Neural cell (in vitro differentiated cells): ENCODE data around the gene GBE1. TPM values are rescaled to one million over a fixed set of nuclear protein-coding genes. Genes with fewer than 3 reads are reported as not detected.

Experiments used
- H2AFZ ChIP-seq: fragments of 200-600, 300-800 bp; sonication (generic), shearing (Covaris generic); 2 replicates; pipeline ENCODE4 v1.6.0; 2014; ENCODE audit warnings: low read depth, mild to moderate bottlenecking, antibody characterized with exemption, low read length, moderate library complexity
- H3F3A ChIP-seq: fragments of 200-600 bp; shearing (Covaris generic); 2 replicates; pipeline ENCODE4 v1.6.1; 2016; ENCODE audit warnings: mild to moderate bottlenecking, moderate library complexity, mixed read lengths, antibody characterized with exemption, low read length; ENCODE audit not compliant: insufficient read depth, poor library complexity, severe bottlenecking
- H3K27ac ChIP-seq: fragments of 200-600, 300-800 bp; sonication (generic), shearing (Covaris generic); 2 replicates; pipeline ENCODE4 v1.5.1; 2014; ENCODE audit warnings: mild to moderate bottlenecking, low read length, moderate library complexity
- H3K27me3 ChIP-seq: fragments of 300-800, 200-600 bp; sonication (generic), shearing (Covaris generic); 2 replicates; pipeline ENCODE4 v1.6.0; 2014; ENCODE audit warnings: mild to moderate bottlenecking, low read depth, low read length, moderate library complexity; ENCODE audit not compliant: insufficient read depth
- H3K36me3 ChIP-seq: fragments of 300-800, 200-600 bp; sonication (generic), shearing (Covaris generic); 2 replicates; pipeline ENCODE4 v1.5.1; 2014; ENCODE audit warnings: mild to moderate bottlenecking, antibody characterized with exemption, low read length, moderate library complexity; ENCODE audit not compliant: insufficient read depth
- H3K4me2 ChIP-seq: fragments of 300-800, 200-600 bp; sonication (generic), shearing (Covaris generic); 2 replicates; pipeline ENCODE4 v1.6.0; 2014; ENCODE audit warnings: mild to moderate bottlenecking, low read length
- H3K4me3 ChIP-seq: fragments of 300-800, 200-600 bp; sonication (generic), shearing (Covaris generic); 2 replicates; pipeline ENCODE4 v1.5.1; 2014; ENCODE audit warnings: mild to moderate bottlenecking, low read length, moderate library complexity
- H3K79me2 ChIP-seq: fragments of 200-600 bp; shearing (Covaris generic); replicated peaks from 2 replicates; pipeline ENCODE4 v1.6.0; 2014; ENCODE audit warnings: mild to moderate bottlenecking, low read length, moderate library complexity; ENCODE audit not compliant: insufficient read depth
- H3K9ac ChIP-seq: fragments of 300-800, 200-600 bp; sonication (generic), shearing (Covaris generic); 2 replicates; pipeline ENCODE4 v1.6.1; 2016; ENCODE audit warnings: mild to moderate bottlenecking, low read length, mixed read lengths
- H3K9me2 ChIP-seq: fragments of 200-600 bp; shearing (Covaris generic); 2 replicates; pipeline ENCODE4 v1.6.1; 2016; ENCODE audit warnings: mild to moderate bottlenecking, low read length, mixed read lengths; ENCODE audit not compliant: insufficient read depth
- H3K9me3 ChIP-seq: fragments of 200-600, 300-800 bp; sonication (generic), shearing (Covaris generic); 2 replicates; pipeline ENCODE4 v1.6.1; 2016; ENCODE audit warnings: mild to moderate bottlenecking, mixed run types, low read length, moderate library complexity, mixed read lengths
- H4K20me1 ChIP-seq: fragments of 200-600 bp; shearing (Covaris generic); 2 replicates; pipeline ENCODE4 v1.6.1; 2016; ENCODE audit warnings: mild to moderate bottlenecking, mixed run types; ENCODE audit not compliant: insufficient read depth
- EP300 ChIP-seq: fragments of 450-650 bp; conservative IDR thresholded peaks from 2 replicates; pipeline ENCODE4 v1.6.1; 2014; ENCODE audit warnings: antibody characterized with exemption, mild to moderate bottlenecking, moderate library complexity; ENCODE audit not compliant: poor library complexity, severe bottlenecking
- EZH2 ChIP-seq: fragments of 200-600, 300-800 bp; shearing (Covaris generic), sonication (generic); IDR thresholded peaks from 2 replicates; pipeline ENCODE4 v1.6.1; 2014; ENCODE audit warnings: antibody characterized with exemption, low read length, borderline replicate concordance, mild to moderate bottlenecking; ENCODE audit not compliant: insufficient read depth, poor library complexity, severe bottlenecking
- POLR2AphosphoS5 ChIP-seq: IDR thresholded peaks from 2 replicates; pipeline ENCODE4 v1.6.1; 2012
- RAD21 ChIP-seq: fragments of 450-650 bp; conservative IDR thresholded peaks from 2 replicates; pipeline ENCODE4 v1.6.1; 2014; ENCODE audit warnings: antibody characterized with exemption, mild to moderate bottlenecking, moderate library complexity
- SMC3 ChIP-seq: fragments of 450-650 bp; conservative IDR thresholded peaks from 2 replicates; pipeline ENCODE4 v1.6.1; 2014; ENCODE audit warnings: antibody characterized with exemption, mild to moderate bottlenecking, moderate library complexity; ENCODE audit not compliant: poor library complexity
- polyA plus RNA-seq: library from polyadenylated mRNA; depleted of rRNA; stranded (reverse); fragments of >200 nt; gene quantifications from 2 replicates; pipeline ENCODE4 v1.2.3, GENCODE V29; 2014
- TF ChIP-seq, protein P1 (sequence below): IDR thresholded peaks from 2 replicates; pipeline ENCODE4 v1.6.1; 2012; ENCODE audit warnings: borderline replicate concordance
- TF ChIP-seq, protein P2 (sequence below): fragments of 450-650 bp; IDR thresholded peaks from 2 replicates; pipeline ENCODE4 v1.5.1; 2014; ENCODE audit warnings: antibody characterized with exemption, mild to moderate bottlenecking, moderate library complexity; ENCODE audit not compliant: poor library complexity, severe bottlenecking

GBE1 gene
- polyA plus RNA-seq, 1 donor from 2014 or later, result 2.4 TPM

DNA sequence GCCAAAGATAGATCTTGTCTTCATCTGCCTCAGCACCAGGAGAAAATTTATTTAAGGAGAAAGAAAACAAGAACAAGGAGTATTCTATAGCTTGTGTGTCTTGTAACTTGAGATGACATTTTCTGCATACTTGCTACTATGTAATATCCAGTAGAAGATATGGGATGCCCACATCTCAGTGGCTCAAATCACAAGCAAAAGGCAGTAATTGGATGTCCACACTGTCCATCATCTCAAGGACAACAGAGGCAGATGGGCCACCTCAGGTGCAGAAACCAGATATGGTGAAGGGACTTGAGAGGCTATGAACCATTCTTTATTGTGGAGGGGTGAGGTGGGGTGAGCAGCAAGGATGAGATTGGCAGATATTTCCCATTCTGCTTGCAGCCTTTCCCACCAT is 309.0 kb downstream of the GBE1 start:
- Histone ChIP-seq H3K4me2 (no peak overlapping the region), H3K9me3 (no peaks in the 10 kb centered on the region), H4K20me1 (no peaks in the 10 kb centered on the region), H3K9me2 (no peaks in the 10 kb centered on the region), H2AFZ (no peak overlapping the region), H3K79me2 (no peaks in the 10 kb centered on the region), H3K9ac (no peak overlapping the region), H3K4me3 (no peak overlapping the region), H3K27ac (no peak overlapping the region), H3F3A (no peaks in the 10 kb centered on the region), H3K27me3 (no peaks in the 10 kb centered on the region), H3K36me3 (no peaks in the 10 kb centered on the region)
- TF ChIP-seq, protein P1, sequence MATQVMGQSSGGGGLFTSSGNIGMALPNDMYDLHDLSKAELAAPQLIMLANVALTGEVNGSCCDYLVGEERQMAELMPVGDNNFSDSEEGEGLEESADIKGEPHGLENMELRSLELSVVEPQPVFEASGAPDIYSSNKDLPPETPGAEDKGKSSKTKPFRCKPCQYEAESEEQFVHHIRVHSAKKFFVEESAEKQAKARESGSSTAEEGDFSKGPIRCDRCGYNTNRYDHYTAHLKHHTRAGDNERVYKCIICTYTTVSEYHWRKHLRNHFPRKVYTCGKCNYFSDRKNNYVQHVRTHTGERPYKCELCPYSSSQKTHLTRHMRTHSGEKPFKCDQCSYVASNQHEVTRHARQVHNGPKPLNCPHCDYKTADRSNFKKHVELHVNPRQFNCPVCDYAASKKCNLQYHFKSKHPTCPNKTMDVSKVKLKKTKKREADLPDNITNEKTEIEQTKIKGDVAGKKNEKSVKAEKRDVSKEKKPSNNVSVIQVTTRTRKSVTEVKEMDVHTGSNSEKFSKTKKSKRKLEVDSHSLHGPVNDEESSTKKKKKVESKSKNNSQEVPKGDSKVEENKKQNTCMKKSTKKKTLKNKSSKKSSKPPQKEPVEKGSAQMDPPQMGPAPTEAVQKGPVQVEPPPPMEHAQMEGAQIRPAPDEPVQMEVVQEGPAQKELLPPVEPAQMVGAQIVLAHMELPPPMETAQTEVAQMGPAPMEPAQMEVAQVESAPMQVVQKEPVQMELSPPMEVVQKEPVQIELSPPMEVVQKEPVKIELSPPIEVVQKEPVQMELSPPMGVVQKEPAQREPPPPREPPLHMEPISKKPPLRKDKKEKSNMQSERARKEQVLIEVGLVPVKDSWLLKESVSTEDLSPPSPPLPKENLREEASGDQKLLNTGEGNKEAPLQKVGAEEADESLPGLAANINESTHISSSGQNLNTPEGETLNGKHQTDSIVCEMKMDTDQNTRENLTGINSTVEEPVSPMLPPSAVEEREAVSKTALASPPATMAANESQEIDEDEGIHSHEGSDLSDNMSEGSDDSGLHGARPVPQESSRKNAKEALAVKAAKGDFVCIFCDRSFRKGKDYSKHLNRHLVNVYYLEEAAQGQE, result no peak
- TF ChIP-seq SMC3, result no peak
- no peak for TF ChIP-seq POLR2AphosphoS5
- no peak for TF ChIP-seq EZH2
- no peak for TF ChIP-seq EP300
- TF ChIP-seq RAD21, result no peak

DNA sequence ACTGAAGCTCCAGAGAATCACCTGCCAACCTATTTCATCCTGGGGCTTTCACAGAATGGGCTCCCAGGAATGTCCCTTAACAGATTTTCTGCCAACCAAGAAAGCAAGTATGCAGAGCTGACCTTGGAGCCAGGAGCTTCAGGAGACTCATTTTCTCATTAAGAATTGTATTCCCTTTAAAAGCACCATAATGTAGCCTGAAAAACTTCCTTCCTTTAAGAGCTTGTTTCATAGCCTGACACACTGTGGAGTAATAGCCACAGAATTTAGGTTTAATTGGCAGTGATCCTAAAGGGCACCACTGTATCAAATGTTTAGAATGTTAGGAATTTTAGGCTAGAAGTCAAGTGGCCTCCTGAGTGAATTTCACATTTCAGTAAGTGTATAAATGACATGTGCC is 309.8 kb downstream of the GBE1 start:
- Histone ChIP-seq H3K27ac (no peak overlapping the region), H3K4me2 (no peak overlapping the region), H2AFZ (no peak overlapping the region)

DNA sequence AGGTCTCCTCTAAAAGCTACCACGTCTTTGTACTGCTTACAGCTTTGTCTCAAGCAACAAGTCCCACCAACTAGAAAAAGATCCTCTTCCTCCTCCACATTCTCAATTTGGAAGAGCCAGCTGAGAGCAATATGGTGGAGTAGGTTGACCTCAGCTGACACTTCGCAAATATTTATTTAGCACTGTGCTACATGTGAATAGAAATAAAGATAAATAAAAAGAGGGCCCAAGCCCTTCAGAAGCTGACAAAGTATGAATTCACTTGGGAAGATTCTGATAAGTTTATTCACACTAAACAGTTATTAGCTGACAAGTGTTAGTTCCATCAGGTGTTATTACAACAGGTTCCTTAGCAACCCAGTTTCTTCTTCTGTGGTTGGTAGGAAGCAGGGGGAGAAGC is 310.3 kb downstream of the GBE1 start:
- no peak overlapping the region for H3K27ac ChIP-seq
- no peaks in the 10 kb centered on the region for H3K9me2 ChIP-seq
- H2AFZ ChIP-seq, result no peak overlapping the region
- H3K9me3 ChIP-seq, result no peaks in the 10 kb centered on the region
- no peak for TF ChIP-seq SMC3
- TF ChIP-seq, protein P2, sequence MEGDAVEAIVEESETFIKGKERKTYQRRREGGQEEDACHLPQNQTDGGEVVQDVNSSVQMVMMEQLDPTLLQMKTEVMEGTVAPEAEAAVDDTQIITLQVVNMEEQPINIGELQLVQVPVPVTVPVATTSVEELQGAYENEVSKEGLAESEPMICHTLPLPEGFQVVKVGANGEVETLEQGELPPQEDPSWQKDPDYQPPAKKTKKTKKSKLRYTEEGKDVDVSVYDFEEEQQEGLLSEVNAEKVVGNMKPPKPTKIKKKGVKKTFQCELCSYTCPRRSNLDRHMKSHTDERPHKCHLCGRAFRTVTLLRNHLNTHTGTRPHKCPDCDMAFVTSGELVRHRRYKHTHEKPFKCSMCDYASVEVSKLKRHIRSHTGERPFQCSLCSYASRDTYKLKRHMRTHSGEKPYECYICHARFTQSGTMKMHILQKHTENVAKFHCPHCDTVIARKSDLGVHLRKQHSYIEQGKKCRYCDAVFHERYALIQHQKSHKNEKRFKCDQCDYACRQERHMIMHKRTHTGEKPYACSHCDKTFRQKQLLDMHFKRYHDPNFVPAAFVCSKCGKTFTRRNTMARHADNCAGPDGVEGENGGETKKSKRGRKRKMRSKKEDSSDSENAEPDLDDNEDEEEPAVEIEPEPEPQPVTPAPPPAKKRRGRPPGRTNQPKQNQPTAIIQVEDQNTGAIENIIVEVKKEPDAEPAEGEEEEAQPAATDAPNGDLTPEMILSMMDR, result no peak
- H3F3A ChIP-seq, result no peaks in the 10 kb centered on the region
- no peaks in the 10 kb centered on the region for H3K79me2 ChIP-seq
- no peak overlapping the region for H3K4me2 ChIP-seq
- H3K27me3 ChIP-seq, result no peaks in the 10 kb centered on the region
- no peaks in the 10 kb centered on the region for H4K20me1 ChIP-seq
- no peak overlapping the region for H3K9ac ChIP-seq
- no peak overlapping the region for H3K4me3 ChIP-seq
- no peaks in the 10 kb centered on the region for H3K36me3 ChIP-seq

More for the DNA sequence above, 309.8 kb downstream of the GBE1 start:
- H3K9me3 ChIP-seq, result no peaks in the 10 kb centered on the region
- H3K27me3 ChIP-seq, result no peaks in the 10 kb centered on the region
- H3K9me2 ChIP-seq, result no peaks in the 10 kb centered on the region
- no peaks in the 10 kb centered on the region for H3K36me3 ChIP-seq
- no peaks in the 10 kb centered on the region for H3F3A ChIP-seq
- TF ChIP-seq, protein P2, result no peak
- TF ChIP-seq POLR2AphosphoS5, result no peak
- TF ChIP-seq SMC3, result no peak
- TF ChIP-seq RAD21, result no peak
- H4K20me1 ChIP-seq, result no peaks in the 10 kb centered on the region
- no peaks in the 10 kb centered on the region for H3K79me2 ChIP-seq
- H3K9ac ChIP-seq, result no peak overlapping the region
- no peak overlapping the region for H3K4me3 ChIP-seq
